ENCODE measurements around the gene CCDC136.

The CCDC136 gene

GRCh38 chr7:128841171-128841690 lies 49.5 kb downstream of the CCDC136 start:
- no peak for TF ChIP-seq CTCF (IDR thresholded peaks at IDR 0.05; ENCODE audit: extremely low read depth, missing control alignments)
- no peak for DNase-seq (ENCODE audit: low spot score)

GRCh38 chr7:128841921-128842673 lies 50.3 kb downstream of the CCDC136 start:
- no peak for TF ChIP-seq CTCF (IDR thresholded peaks at IDR 0.05; ENCODE audit: extremely low read depth, missing control alignments)
- peak; percentile 89 for DNase-seq (ENCODE audit: low spot score)

DNA sequence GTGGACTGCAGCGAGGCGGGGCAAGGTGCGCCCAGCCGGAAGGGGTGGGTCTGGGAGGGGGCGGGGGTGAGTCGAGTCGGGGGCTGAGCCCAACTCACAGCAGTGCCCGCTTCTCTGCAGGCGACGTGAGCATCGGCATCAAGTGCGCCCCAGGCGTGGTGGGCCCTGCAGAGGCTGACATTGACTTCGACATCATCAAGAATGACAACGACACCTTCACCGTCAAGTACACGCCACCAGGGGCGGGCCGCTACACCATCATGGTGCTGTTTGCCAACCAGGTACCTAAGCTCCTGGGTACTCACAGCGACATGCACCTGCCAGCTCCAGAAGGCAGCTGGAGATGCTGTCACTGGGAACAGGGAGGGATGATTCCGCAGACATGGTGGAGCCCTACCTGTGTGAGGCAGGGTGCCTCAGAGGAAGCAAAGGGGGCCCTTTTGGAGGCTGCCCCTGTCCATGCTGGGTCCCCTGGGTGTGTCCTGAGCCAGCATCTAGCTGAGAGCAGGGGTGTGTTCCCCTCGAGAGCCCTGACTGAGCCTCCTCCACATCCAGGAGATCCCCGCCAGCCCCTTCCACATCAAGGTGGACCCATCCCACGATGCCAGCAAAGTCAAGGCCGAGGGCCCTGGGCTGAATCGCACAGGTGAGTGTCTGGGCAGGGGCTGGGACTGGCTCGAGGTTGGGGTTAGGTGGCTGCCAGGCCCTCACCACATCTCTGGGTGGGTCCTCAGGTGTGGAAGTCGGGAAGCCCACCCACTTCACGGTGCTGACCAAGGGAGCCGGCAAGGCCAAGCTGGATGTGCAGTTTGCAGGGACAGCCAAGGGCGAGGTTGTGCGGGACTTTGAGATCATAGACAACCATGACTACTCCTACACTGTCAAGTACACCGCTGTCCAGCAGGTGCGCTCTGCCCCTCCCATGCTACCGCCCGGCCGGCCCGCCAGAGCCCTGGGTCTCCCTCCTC lies 51.2 kb downstream of the CCDC136 start:
- no peak for DNase-seq (ENCODE audit: low spot score)
- no peak for TF ChIP-seq CTCF (IDR thresholded peaks at IDR 0.05; ENCODE audit: extremely low read depth, missing control alignments)

- DNase-seq (ENCODE audit: low spot score), result no peak
- TF ChIP-seq CTCF (IDR thresholded peaks at IDR 0.05; ENCODE audit: extremely low read depth, missing control alignments), result no peak
Observed at GRCh38 chr7:128843938-128844621, 52.3 kb downstream of the CCDC136 start.

DNA sequence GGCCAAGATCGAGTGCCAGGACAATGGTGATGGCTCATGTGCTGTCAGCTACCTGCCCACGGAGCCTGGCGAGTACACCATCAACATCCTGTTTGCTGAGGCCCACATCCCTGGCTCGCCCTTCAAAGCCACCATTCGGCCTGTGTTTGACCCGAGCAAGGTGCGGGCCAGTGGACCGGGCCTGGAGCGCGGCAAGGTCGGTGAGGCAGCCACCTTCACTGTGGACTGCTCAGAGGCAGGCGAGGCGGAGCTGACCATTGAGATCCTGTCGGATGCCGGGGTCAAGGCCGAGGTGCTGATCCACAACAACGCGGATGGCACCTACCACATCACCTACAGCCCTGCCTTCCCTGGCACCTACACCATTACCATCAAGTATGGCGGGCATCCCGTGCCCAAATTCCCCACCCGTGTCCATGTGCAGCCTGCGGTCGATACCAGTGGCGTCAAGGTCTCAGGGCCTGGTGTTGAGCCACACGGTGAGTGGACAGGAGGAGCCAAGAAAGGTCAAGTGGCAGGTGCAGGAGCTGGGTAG lies 53.1 kb downstream of the CCDC136 start:
- DNase-seq (ENCODE audit: low spot score), result no peak
- TF ChIP-seq CTCF (IDR thresholded peaks at IDR 0.05; ENCODE audit: extremely low read depth, missing control alignments), result no peak

DNA sequence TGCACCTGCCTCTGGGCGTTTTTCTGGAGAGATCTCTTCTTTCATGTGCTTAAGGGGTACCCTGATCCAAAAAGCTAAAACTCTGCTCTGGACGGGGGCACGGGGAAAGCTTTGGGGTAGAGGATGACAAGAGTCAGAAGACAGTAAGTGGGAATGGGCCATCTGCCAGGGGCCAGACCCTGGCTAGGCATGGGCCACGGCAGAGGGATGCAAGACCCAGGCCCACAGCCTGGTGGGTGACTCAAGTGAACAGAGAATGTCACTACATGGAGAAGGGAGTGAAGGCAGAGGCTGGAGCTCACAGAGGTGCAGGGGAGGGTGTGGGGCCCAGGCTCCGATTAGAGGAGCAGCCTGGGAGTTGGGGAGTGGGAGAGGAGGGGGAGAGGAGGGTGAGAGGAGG lies 53.7 kb downstream of the CCDC136 start:
- no peak for DNase-seq (ENCODE audit: low spot score)
- TF ChIP-seq CTCF (IDR thresholded peaks at IDR 0.05; ENCODE audit: extremely low read depth, missing control alignments), result no peak

Data from GM20000 (cell line).